HG03064 (cell line): ENCODE measurements around the gene LYST.

Source experiments
- ATAC-seq: cut with Tn5 transposase; IDR thresholded peaks from one replicate; pipeline ENCODE4 v1.9.1; 2021; ENCODE audit warnings: low read depth; ENCODE audit not compliant: unreplicated experiment

The LYST gene

GRCh38 chr1:235617808-235618207 lies 248.9 kb downstream of the LYST start:
- ATAC-seq: no peak

GRCh38 chr1:235617140-235617539 lies 249.6 kb downstream of the LYST start:
- ATAC-seq: no peak

- ATAC-seq: no peak
These were observed 252.2 kb downstream of the LYST start for GRCh38 chr1:235614442-235614954.

- ATAC-seq: no peak
These were observed 253.1 kb downstream of the LYST start for GRCh38 chr1:235613602-235614001.

- ATAC-seq: no peak
These were observed 253.9 kb downstream of the LYST start for GRCh38 chr1:235612761-235613160.
